Kidney tubule cell (primary cell): Measurements from ENCODE around the gene CLN3.
"Not testable (repeated sequence)": the region's sequence is repeated elsewhere in the genome, so short reads cannot be mapped to it uniquely, and the experiment has no call there.

ENCODE experiments used
- DNase-seq: peaks from one replicate; pipeline ENCODE4 v3.0.0-alpha.2; 2018; ENCODE audit warnings: low spot score

Gene CLN3

DNA sequence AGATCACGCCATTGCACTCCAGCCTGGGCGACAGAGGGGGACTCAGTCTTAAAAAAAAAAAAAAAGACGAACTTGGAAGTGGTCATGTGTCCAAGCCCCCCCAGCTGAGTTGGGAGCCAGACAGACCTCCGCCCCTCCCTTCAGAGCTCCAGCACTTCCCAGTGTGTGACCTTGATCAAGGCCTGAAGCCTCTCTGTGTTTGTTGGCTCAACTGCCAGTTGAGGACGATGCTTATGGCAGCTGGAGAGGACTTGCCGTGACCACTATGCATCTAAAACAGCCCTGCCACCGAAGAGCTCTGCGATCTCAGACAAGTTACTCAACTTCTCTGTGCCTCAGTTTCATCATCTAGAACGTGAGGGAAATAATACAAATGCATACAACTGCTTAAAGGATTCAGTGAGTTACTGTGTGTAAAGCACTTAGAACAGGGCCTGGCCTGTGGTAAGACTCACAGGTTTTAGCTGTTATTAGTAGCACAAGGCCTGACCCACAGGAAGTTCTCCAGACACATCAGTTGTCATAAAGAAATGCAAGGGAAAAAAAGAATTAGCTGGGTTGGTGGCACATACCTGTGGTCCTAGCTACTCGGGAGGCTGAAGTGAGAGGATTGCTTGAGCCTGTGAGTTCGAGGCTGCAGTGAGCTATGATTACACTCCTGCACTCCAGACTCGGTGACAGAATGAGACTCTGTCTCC lies 21.8 kb upstream of the CLN3 start:
- no peak for DNase-seq

DNA sequence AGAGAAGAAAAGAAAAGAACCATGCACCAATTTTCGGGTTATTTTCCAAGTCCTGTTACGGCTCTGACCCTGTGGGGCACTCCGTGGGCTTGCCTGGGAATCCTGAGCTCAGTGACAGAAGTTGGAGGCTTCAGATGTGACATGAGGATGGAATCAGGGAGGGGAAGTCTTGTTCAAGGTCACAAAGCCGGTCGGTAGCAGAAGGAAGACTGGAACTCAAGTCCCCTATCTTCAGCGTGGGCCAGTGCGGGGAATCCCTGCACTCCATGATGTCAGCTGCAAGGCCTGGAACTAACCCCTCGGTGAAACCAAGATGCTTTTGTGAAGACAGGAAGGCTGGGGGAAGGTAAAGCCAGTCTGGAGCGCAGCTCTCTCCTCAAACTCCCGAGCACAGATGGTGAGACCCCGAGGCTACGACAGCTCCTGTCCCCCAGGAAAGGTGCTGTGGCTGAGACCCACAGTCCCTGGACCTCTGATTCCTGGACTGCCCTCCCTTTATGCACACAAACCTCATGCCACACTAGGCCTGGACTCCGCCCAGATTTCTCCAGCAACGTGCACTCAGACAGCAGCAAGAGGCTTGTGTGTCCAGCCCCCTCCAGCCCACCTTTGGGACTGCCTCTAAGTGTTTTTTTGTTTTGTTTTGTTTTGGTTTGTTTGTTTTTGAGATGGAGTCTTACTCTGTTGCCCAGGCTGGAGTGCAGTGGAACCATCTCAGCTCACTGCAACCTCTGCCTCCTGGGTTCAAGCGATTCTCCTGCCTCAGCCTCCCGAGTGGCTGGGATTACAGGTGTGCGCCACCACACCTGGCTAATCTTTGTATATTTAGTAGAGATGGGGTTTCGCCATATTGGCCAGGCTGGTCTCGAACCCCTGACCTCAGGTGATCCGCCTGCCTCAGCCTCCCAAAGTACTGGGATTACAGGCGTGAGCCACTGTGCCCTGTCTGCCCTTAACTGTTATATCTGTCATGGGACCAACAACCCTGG lies 20.2 kb upstream of the CLN3 start:
- DNase-seq, result no peak

- DNase-seq, result no peak
These were observed 19.2 kb upstream of the CLN3 start for GRCh38 chr16:28511031-28511430.

- no peak for DNase-seq
These were observed 13.7 kb upstream of the CLN3 start for GRCh38 chr16:28505489-28506137.

DNA sequence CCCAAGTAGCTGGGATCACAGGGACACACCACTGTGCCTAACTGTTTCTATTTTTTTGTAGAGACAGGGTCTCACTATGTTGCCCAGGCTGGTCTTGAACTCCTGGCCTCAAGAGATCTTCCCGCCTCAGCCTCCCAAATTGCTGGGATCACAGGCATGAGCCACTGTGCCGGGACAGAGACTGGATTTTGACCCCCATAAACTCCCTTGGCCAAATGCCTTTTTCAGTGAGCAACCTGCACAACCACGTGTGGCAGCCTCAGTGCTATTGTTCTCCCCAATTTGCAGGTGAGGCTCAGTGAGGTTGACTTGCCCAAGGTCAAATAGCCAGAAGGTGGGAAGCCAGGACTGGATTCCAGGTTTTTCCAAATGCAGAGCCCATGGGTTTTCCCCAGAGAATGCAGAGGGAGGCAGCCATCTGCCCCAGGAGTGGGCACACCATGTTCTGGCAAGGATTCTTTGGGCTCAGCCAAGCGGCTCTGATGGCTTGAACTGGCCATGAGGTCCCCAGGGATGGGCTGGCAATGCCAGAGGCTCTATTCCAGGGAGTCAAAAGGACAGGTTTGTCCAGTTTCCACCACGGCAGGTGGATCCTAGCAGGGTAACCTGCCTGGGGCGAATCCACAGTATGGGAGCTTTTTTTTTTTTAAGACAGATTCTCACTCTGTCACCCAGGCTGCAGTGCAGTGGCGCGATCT lies 13.0 kb upstream of the CLN3 start:
- peak; percentile 57 for DNase-seq

DNA sequence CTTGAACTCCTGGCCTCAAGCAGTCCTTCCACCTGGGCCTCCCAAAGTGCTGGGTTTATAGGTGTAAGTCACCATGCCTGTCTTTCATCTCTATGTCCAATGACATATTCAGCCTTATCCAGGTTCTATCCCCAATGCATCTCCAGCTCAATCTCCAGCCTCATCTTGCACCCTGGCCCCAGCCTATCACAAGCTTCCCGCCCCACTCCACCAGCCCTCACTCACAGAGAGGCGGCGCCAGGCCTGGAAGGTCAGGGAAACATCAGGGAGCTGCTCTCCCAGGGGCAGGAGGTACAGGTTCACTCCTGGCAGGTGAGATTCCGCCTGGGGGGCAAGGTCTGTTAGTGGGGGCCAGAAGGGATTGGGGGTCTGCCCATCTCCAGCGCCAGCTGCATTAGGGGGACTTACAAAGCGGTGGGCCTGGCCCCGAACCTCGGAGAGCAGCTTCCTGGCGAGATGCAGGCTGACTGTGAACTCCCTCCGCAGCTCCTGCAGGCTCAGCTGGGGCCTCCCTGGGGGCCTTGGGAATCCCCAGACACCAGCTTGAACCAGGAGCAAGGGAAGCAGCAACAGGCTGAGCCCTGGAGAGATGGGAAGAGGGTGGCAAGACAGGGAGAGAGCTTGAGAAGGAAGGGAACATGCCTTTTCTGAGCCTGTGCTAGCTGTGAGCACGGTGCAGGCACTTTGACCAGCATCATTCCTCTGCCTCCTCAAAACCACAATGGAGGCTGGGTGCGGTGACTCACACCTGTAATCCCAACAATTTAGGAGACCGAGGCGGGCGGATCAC lies 11.8 kb upstream of the CLN3 start:
- no peak for DNase-seq

DNA sequence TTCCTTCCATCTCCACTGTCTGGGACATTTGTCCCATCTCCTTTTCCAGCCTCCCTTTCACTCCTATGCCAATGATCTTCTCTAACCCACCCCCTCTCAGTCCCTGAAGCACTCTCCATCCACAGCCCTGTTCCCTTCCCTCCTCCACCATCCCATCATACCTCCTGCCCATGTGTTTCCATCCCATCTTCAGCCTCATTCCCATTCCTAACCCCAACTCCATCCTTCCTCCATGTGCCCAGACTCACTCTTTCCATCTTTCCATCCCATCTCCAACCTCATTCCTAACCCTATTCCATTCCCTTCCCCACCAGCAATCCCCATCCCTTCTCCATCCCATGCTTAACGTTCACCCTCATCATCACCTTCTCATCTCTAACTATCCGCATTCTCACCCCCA lies 10.4 kb upstream of the CLN3 start:
- DNase-seq, result no peak

- DNase-seq, result no peak
These were observed 9.7 kb upstream of the CLN3 start for GRCh38 chr16:28501258-28502232.

- not testable (repeated sequence) for DNase-seq
These were observed 8.8 kb upstream of the CLN3 start for GRCh38 chr16:28500476-28501180.

GRCh38 chr16:28499854-28500253 lies 8.0 kb upstream of the CLN3 start:
- peak; percentile 72 for DNase-seq

DNA sequence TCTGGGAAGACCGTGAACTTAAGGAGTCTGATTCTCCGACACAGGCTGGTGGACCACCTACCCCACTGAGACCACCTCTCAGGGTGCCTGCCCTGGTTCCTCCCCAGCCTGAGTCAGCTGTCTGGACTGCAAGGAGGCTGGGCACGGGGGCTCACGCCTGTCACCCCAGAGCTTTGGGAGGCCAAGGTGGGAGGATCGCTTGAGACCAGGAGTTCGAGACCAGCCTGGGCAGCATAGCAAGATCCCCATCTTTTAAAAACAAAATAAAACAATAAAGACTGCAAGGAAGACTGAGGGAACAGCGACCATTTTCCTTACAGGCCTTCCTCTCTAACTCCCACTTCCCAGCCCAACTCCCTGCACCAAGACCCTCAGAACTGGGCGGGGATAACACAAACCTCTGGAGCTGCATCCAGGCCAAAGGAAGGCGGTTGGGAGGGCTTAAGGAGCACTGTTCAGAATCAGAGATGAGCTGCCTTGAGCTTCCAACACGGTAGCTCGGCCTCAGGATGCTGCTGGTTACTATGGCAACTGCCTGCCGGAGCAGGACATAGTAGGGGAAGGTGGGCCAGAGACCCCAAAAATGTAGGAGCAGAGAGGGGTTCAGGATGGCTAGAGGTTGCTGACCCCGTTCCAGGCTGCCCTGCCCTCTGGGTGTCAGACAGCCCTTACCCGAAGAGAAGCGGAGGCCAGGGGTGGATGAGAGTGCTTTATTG lies 7.0 kb upstream of the CLN3 start:
- DNase-seq, result no peak

- no peak for DNase-seq
These were observed 6.2 kb upstream of the CLN3 start for GRCh38 chr16:28497861-28498599.

GRCh38 chr16:28497386-28497785 lies 5.5 kb upstream of the CLN3 start:
- no peak for DNase-seq

DNA sequence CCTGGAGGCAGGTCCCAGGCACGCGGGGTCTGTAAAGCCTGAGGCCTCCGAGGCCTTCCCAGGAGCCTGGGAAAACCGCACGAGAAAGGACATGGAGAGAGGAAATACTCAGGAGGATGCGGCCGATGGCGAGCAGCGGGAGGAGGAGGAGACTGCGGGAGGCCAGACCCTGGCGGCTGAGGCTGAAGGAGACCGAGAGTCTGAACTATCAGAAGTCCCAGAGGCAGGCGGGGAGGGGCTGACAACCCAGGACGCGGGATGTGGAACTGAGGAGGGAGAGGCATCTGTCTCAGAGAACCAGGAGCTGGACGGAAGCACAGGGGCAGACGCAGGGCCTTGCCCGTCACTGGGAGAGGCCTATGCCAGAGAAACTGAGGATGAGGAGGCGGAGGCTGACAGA lies 5.0 kb upstream of the CLN3 start:
- DNase-seq, result no peak

DNA sequence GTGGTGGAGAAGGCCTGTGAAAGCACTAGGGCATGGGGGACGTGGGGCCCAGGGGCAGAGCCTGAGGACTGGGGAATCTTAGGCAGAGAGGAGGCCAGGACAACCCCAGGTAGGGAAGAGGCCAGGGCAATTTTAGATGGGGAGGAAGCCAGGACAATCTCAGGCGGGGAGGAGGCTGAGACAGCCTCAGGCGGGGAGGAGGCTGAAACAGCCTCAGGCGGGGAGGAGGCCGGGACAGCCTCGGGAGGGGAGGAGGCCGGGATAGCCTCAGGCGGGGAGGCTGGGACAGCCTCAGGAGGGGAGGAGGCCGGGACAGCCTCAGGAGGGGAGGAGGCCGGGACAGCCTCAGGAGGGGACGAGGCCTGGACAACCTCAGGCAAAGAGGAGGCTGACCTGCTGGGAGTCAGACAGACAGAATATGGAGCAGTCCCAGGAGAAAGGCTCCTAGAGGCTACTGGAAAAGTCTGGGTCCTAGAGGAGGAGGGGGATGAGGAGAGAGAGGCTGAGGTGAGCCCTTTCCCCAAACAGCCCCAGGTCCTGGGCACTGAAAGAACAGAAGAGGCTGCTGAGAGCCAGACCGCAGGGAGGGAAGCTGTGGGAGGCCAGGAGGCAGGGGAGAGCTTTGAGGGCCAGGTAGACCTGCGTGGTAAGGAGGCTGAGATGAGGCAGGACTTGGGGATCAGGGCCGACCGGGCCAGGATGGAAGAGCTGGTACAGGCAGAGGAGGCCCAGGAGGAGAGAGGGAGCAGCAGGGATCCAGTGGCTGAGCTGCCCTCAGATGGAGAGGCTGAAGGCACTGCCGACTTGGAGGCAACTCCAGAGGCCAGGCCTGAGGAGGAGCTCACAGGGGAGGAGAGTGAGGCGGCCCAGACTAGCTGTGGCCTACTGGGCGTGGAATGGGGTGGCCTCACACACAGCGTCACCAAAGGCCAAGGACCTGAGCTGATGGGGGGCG lies 4.2 kb upstream of the CLN3 start:
- DNase-seq, result no peak

DNA sequence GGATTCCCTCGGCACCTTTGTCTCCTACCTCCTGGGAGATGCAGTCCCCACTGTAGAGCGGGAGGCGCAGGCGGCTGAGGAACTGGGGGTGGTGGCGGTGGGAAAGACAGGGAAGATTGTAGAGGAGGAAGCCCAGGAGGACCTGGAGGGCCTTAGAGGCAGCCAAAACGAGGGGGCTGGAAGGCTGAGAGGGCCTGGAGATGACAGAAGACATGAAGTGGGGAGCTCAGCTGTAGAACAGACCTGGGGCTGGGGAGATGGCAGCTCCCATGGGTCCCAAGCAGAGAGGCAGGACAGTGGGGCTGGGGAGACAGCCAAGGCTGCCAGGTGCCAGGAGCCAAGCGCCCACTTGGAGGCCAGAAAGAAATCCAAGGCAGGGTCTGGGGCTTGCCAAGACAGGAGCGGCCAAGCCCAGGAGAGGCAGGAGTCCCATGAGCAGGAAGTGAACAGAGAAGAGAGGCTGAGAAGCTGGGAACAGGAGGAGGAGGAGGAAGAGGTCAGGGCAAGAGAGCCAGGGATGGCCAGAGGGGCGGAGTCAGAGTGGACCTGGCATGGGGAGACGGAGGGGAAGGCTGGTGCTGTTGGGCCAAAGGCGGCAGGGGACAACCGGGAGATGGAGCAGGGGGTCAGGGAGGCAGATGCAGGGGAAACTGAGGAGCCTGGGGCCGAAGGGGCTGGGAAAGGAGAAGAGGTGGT lies 3.4 kb upstream of the CLN3 start:
- no peak for DNase-seq
